Measurements from ENCODE around the gene HOMER1. TPM values are rescaled to one million over a fixed set of nuclear protein-coding genes. Genes with fewer than 3 reads are reported as not detected.

HOMER1 gene
- total and polyA plus RNA-seq, 2 of the 4 experiments (the other 2 are of a cell fraction), result 1.9 to 6.8 TPM

DNA sequence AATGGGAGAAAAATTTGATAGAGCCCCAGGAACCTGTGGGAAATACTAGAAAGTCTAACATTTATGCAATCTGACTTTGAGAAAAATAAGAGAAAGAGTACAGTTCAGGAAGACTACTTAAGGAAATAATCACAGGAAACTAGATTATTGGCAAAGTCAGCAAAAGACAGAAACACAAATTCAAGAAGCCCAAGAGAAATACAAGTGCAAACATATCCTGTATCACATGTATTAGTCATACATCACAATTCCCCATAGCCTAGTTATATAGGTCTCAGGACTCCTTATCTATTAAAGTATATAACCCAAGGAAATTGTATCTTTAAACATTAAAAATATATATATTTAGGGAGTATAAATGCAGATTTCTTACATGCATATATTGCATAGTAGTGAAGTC is 100.8 kb downstream of the HOMER1 start:
- dilution Hi-C loops (cut with HindIII; ENCODE audit: low sequenced_read_pairs, unreplicated experiment), result no loop called here
- Histone ChIP-seq H3K27me3 (ENCODE audit: control insufficient read depth, insufficient read depth, low read length) (no peaks in the 10 kb centered on the region), H3K14ac (replicated peaks; ENCODE audit: low read depth, low read length) (no peak overlapping the region), H3K4me3 (ENCODE audit: insufficient read depth, low read depth, low read length) (no peak overlapping the region), H4K20me1 (ENCODE audit: insufficient read depth, low read length) (no peaks in the 10 kb centered on the region), H2BK20ac (ENCODE audit: low read depth, low read length) (no peak overlapping the region), H2BK5ac (ENCODE audit: low read depth, low read length, poor library complexity, severe bottlenecking) (no peak overlapping the region), H4K91ac (ENCODE audit: insufficient read depth, low read depth, low read length) (no peak overlapping the region), H3K9me3 (ENCODE audit: control insufficient read depth, insufficient read depth, low read length) (peaks cover 6% of the 10 kb centered on the region), H2AFZ (replicated peaks; ENCODE audit: low read length, poor library complexity) (no peak overlapping the region), H2AK9ac (replicated peaks; ENCODE audit: low read depth, low read length, poor library complexity) (no peak overlapping the region), H3K27ac (ENCODE audit: insufficient read depth, low read length) (no peak overlapping the region), H4K8ac (ENCODE audit: low read depth in 2 of 2, low read length in 2 of 2) (no peak overlapping the region), H3K79me1 (ENCODE audit: low read depth in 1 of 2, low read length in 2 of 2) (no peaks in the 10 kb centered on the region), H4K5ac (ENCODE audit: low read depth, low read length) (no peak overlapping the region), H3K4me2 (ENCODE audit: low read depth, low read length) (no peak overlapping the region), H3K56ac (ENCODE audit: extremely low read depth, insufficient read depth, low read length) (no peak overlapping the region), H3K9me1 (ENCODE audit: insufficient read depth, low read length) (no peaks in the 10 kb centered on the region), H3K9ac (ENCODE audit: low read depth, low read length) (no peak overlapping the region), H2BK120ac (ENCODE audit: low read depth, low read length) (no peak overlapping the region), H3K23ac (ENCODE audit: low read depth, low read length) (no peak overlapping the region), H2BK15ac (ENCODE audit: low read depth, low read length) (no peak overlapping the region), H3K4ac (ENCODE audit: low read depth, low read length) (no peak overlapping the region), H3K4me1 (ENCODE audit: control insufficient read depth, insufficient read depth, low read length) (peaks cover 2% of the 10 kb centered on the region; the same call in 1 of the 2 replicates), H3K36me3 (ENCODE audit: control insufficient read depth, insufficient read depth, low read length) (no peaks in the 10 kb centered on the region), H3K18ac (ENCODE audit: low read depth, low read length) (no peak overlapping the region), H2AK5ac (ENCODE audit: low read depth, low read length) (no peak overlapping the region)
- in situ Hi-C loops (cut with MboI; ENCODE audit: low sequenced_read_pairs), result no loop called here
- BruUV-seq (replicated peaks), result no TSS peak
- no peak for ATAC-seq (ENCODE audit: low read depth)
- DNase-seq, result no peak
- CTCF ChIA-PET, result no interaction called here
- TF ChIP-seq, protein P1, sequence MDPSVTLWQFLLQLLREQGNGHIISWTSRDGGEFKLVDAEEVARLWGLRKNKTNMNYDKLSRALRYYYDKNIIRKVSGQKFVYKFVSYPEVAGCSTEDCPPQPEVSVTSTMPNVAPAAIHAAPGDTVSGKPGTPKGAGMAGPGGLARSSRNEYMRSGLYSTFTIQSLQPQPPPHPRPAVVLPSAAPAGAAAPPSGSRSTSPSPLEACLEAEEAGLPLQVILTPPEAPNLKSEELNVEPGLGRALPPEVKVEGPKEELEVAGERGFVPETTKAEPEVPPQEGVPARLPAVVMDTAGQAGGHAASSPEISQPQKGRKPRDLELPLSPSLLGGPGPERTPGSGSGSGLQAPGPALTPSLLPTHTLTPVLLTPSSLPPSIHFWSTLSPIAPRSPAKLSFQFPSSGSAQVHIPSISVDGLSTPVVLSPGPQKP (IDR thresholded peaks at IDR 0.05; ENCODE audit: borderline replicate concordance, low read depth, low read length), result no peak
- TF ChIP-seq MAFK (IDR thresholded peaks at IDR 0.05; ENCODE audit: low read depth, low read length) (no peak), FOS (IDR thresholded peaks at IDR 0.05; ENCODE audit: low read depth, low read length) (no peak), RCOR1 (IDR thresholded peaks at IDR 0.05; ENCODE audit: insufficient replicate concordance, low read length) (no peak), RAD21 (IDR thresholded peaks at IDR 0.05; ENCODE audit: low read length) (no peak), RFX5 (IDR thresholded peaks at IDR 0.05; ENCODE audit: low read depth, low read length) (no peak), CEBPB (IDR thresholded peaks at IDR 0.05; ENCODE audit: low read depth, low read length) (no peak), NFE2L2 (IDR thresholded peaks at IDR 0.05; ENCODE audit: low read depth, low read length) (no peak), POLR2A (IDR thresholded peaks at IDR 0.05; ENCODE audit: low read depth, low read length) (no peak)
- TF ChIP-seq, protein P2, sequence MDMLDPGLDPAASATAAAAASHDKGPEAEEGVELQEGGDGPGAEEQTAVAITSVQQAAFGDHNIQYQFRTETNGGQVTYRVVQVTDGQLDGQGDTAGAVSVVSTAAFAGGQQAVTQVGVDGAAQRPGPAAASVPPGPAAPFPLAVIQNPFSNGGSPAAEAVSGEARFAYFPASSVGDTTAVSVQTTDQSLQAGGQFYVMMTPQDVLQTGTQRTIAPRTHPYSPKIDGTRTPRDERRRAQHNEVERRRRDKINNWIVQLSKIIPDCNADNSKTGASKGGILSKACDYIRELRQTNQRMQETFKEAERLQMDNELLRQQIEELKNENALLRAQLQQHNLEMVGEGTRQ (IDR thresholded peaks at IDR 0.05; ENCODE audit: low read depth, low read length), result no peak
- POLR2A ChIA-PET (ENCODE audit: unreplicated experiment), result no interaction called here
- intact Hi-C loops (cut with micrococcal nuclease), result no loop called here
